Lower leg skin (tissue), 3 donors: Measurements from ENCODE around the gene DUSP22.

Source experiments
- POLR2A ChIP-seq, 2 donors: fragments of 450-650 bp; IDR thresholded peaks; one replicate each; pipeline ENCODE4 v1.6.1; 2016 to 2017; ENCODE audit warnings: antibody characterized with exemption in 2 of 2, mild to moderate bottlenecking in 1 of 2, moderate library complexity in 1 of 2
- TF ChIP-seq, protein P1 (sequence below), 3 donors: fragments of 450-650 bp; IDR thresholded peaks; one replicate each; pipeline ENCODE4 v1.5.1; 2016; ENCODE audit warnings: antibody characterized with exemption in 3 of 3, mild to moderate bottlenecking in 3 of 3, moderate library complexity in 2 of 3

DNA sequence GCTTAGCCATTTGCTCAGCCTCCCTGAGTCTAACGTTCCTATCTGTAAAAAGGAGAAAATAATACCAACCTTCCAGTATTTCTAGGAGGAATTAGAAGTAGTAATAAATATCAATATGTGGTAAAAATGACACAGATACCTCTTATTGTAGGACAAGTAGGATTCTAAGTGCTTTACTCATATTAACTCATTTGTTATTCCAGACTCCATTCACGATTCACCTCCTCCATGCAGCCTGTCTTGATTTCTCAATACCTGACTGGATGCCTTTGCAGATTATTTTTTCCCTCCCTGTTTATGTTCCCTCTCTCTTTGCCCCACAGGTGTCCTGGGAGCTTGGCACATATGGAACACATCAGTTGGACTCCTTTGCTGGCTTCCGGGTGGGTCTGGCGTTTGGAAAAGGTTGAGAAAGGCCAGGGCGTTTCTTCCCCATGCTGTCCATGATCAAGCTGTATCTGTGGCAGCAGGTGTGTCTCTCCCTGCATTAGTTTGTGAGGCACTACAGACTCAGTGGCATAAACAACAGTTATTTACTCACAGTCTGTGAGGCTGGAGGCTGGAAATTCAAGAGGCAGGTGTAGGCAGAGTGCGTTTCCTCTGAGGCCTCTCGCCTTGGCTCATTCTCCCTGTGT, 10.7 kb upstream of the DUSP22 start:
- TF ChIP-seq, protein P1, sequence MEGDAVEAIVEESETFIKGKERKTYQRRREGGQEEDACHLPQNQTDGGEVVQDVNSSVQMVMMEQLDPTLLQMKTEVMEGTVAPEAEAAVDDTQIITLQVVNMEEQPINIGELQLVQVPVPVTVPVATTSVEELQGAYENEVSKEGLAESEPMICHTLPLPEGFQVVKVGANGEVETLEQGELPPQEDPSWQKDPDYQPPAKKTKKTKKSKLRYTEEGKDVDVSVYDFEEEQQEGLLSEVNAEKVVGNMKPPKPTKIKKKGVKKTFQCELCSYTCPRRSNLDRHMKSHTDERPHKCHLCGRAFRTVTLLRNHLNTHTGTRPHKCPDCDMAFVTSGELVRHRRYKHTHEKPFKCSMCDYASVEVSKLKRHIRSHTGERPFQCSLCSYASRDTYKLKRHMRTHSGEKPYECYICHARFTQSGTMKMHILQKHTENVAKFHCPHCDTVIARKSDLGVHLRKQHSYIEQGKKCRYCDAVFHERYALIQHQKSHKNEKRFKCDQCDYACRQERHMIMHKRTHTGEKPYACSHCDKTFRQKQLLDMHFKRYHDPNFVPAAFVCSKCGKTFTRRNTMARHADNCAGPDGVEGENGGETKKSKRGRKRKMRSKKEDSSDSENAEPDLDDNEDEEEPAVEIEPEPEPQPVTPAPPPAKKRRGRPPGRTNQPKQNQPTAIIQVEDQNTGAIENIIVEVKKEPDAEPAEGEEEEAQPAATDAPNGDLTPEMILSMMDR (IDR thresholded peaks at IDR 0.05), result no peak
- no peak for TF ChIP-seq POLR2A (IDR thresholded peaks at IDR 0.05)
